Peyer's patch (tissue), 4 donors: ENCODE results near the gene TSPOAP1.

Experiments used
- POLR2A ChIP-seq, 2 donors: fragments of 450-650 bp; IDR thresholded peaks; one replicate each; pipeline ENCODE4 v1.5.1; 2017; ENCODE audit warnings: antibody characterized with exemption in 2 of 2, mild to moderate bottlenecking in 2 of 2, moderate library complexity in 2 of 2
- TF ChIP-seq, protein P1 (sequence below), 6 experiments: fragments of 450-650 bp in 4 of 6; fragments of 200-600 bp in 2 of 6; sonication (generic) in 1 of 6; IDR thresholded peaks; one replicate each; pipeline ENCODE4 v1.5.1; 2017 to 2019; ENCODE audit warnings: antibody characterized with exemption in 6 of 6, mild to moderate bottlenecking in 3 of 6, moderate library complexity in 1 of 6

DNA sequence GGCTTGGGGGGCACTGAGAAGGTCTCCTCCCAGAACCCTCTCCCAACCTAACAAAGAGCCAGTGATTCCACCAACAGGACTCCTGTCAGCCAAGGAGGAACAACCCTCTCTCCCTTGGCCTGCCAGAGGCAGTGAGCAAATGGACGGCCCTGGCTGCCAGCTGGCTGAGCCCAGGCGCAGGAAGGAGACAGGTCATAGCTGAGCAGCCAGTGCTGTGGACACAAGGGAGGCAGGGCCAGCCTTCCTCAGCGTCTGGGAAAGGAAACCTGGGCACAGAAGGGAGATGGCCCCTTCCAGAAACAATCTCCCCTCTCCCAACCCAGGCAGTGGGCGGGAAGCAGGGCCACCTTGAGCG is 50.0 kb downstream of the TSPOAP1 start:
- TF ChIP-seq, protein P1, sequence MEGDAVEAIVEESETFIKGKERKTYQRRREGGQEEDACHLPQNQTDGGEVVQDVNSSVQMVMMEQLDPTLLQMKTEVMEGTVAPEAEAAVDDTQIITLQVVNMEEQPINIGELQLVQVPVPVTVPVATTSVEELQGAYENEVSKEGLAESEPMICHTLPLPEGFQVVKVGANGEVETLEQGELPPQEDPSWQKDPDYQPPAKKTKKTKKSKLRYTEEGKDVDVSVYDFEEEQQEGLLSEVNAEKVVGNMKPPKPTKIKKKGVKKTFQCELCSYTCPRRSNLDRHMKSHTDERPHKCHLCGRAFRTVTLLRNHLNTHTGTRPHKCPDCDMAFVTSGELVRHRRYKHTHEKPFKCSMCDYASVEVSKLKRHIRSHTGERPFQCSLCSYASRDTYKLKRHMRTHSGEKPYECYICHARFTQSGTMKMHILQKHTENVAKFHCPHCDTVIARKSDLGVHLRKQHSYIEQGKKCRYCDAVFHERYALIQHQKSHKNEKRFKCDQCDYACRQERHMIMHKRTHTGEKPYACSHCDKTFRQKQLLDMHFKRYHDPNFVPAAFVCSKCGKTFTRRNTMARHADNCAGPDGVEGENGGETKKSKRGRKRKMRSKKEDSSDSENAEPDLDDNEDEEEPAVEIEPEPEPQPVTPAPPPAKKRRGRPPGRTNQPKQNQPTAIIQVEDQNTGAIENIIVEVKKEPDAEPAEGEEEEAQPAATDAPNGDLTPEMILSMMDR (IDR thresholded peaks at IDR 0.05), result no peak
- no peak for TF ChIP-seq POLR2A (IDR thresholded peaks at IDR 0.05)
